Prostate gland (tissue), 2 donors: ENCODE data around the gene SLC24A4. TPM values are rescaled to one million over a fixed set of nuclear protein-coding genes. Genes with fewer than 3 reads are reported as not detected.

Experiments
- DNase-seq: peaks from one replicate; pipeline ENCODE4 v3.0.0-alpha.2; 2019; ENCODE audit warnings: low spot score
- H3K27ac ChIP-seq, 2 donors: fragments of 200-600 bp; sonication (generic); 2 replicates each; pipeline ENCODE4 v1.5.1; 2017 to 2019
- H3K27me3 ChIP-seq: fragments of 200-600 bp; sonication (generic); replicated peaks from 2 replicates; pipeline ENCODE4 v1.5.1; 2019; ENCODE audit not compliant: insufficient read depth
- H3K36me3 ChIP-seq, 2 donors: fragments of 200-600 bp; sonication (generic); 1 replicate in 1 of 2; 2 replicates in 1 of 2; pipeline versions ENCODE4 v1.5.1 to v1.8.1; 2017 to 2019
- H3K4me1 ChIP-seq: fragments of 200-600 bp; sonication (generic); replicated peaks from 2 replicates; pipeline ENCODE4 v1.5.1; 2019
- H3K4me3 ChIP-seq, 2 donors: fragments of 200-600 bp; sonication (generic); 2 replicates each; pipeline ENCODE4 v1.5.1; 2017 to 2019
- H3K9me3 ChIP-seq: fragments of 200-600 bp; sonication (generic); 2 replicates; pipeline ENCODE4 v1.5.1; 2017
- POLR2A ChIP-seq: fragments of 450-650 bp; IDR thresholded peaks from one replicate; pipeline ENCODE4 v1.6.1; 2016; ENCODE audit warnings: antibody characterized with exemption, mild to moderate bottlenecking
- POLR2AphosphoS5 ChIP-seq: sonication (generic); formaldehyde crosslinking; IDR thresholded peaks from one replicate; pipeline ENCODE4 v1.6.1; 2017; ENCODE audit warnings: antibody characterized with exemption
- WGBS: methylation state at CpG from one replicate; pipeline ENCODE4 v1.1.5; 2018; 5-methylcytosine and 5-hydroxymethylcytosine counted together
- intact Hi-C: fragments of 100-400 bp; cut with DNase I; formaldehyde crosslinking; loops from one replicate; pipeline ENCODE4 v1.14.2; 2022
- total RNA-seq, 2 donors: library from RNA; depleted of rRNA; stranded (reverse); fragments of >200 nt; gene quantifications; one replicate each; pipeline ENCODE4 v1.1.0, GENCODE V29; 2016
- TF ChIP-seq, protein P1 (sequence below), 4 experiments: fragments of 200-600 bp in 2 of 4; fragments of 450-650 bp in 2 of 4; sonication (generic) in 2 of 4; IDR thresholded peaks; 1 replicate in 3 of 4; 2 replicates in 1 of 4; pipeline ENCODE4 v1.5.1; 2016 to 2019; ENCODE audit warnings: antibody characterized with exemption in 4 of 4, mild to moderate bottlenecking in 2 of 4, moderate library complexity in 2 of 4

The SLC24A4 gene
- total RNA-seq, 2 donors from 2014 or later, result 0.82 to 7.2 TPM

DNA sequence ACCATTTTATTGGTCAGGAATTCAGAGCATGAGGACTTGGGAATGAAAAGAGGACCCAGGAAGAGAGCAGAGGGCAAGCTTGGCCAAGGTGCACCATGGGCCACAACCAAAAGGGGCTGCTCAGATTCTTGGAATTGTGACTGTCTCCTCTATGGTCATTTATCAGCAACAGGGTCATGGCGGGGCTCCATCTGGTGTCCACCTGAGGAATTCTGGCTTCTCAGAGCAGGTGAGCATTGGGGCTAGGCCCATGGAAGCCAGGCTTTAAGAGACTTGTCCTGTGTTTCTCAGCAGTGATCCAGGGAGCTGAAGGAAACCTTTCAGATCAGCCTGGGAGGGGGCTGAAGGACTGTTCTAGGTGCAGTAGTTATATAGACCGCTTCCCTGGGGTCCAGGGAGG is 188.0 kb downstream of the SLC24A4 start:
- 95% methylated on average over 2 of the region's 2 CpGs for WGBS

DNA sequence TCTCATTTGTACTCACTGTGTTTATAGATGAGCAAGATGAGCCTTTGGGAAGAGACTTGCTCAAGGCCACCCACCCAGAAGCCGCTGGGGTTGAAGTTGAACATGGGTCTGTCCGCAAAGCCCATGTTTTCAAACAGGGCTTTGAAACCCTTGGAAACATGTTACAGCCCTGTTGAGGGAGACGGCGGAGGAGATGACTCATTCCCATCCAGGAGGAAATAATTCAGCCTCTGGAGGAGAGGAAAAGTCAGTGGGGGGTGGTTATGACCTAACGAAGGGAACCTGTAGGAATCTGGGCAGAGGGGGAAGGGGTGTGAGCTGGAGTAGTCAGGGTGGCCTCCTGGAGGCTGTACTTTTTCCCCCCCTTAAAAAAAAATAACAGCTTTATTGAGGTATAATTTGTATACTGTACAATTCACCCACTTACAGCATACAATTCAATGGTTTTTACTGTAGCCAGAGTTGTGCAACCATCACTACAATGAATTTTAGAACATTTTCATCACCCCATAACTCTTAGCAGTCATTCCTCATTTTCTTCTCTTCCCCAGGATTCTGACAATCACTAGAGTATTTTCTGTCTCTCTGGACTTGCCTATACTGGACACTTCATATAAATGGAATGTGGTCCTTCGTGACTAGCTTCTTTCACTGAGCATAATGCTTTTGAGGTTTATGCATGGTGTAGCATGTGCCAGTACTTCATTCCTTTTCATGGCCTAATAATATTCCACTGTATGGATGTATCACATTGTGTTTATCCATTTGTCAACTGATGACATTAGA is 188.7 kb downstream of the SLC24A4 start:
- Histone ChIP-seq H3K9me3 (no peaks in the 10 kb centered on the region), H3K4me3 (no peak overlapping the region), H3K4me1 (no peaks in the 10 kb centered on the region), H3K27ac (no peak overlapping the region), H3K27me3 (no peaks in the 10 kb centered on the region), H3K36me3 (no peaks in the 10 kb centered on the region)
- intact Hi-C loops, result loop anchor here (10.0 kb wide), 1 partner anchor 173 kb away; no protein-coding TSS in a partner anchor
- TF ChIP-seq POLR2AphosphoS5 (no peak), POLR2A (no peak)
- TF ChIP-seq, protein P1, sequence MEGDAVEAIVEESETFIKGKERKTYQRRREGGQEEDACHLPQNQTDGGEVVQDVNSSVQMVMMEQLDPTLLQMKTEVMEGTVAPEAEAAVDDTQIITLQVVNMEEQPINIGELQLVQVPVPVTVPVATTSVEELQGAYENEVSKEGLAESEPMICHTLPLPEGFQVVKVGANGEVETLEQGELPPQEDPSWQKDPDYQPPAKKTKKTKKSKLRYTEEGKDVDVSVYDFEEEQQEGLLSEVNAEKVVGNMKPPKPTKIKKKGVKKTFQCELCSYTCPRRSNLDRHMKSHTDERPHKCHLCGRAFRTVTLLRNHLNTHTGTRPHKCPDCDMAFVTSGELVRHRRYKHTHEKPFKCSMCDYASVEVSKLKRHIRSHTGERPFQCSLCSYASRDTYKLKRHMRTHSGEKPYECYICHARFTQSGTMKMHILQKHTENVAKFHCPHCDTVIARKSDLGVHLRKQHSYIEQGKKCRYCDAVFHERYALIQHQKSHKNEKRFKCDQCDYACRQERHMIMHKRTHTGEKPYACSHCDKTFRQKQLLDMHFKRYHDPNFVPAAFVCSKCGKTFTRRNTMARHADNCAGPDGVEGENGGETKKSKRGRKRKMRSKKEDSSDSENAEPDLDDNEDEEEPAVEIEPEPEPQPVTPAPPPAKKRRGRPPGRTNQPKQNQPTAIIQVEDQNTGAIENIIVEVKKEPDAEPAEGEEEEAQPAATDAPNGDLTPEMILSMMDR (IDR thresholded peaks at IDR 0.05), result no peak
- no peak for DNase-seq
- WGBS, result 74% methylated on average over 6 of the region's 6 CpGs

More for the DNA sequence above, 188.0 kb downstream of the SLC24A4 start:
- Histone ChIP-seq H3K27ac (no peak overlapping the region), H3K4me3 (no peak overlapping the region), H3K36me3 (no peaks in the 10 kb centered on the region), H3K4me1 (no peaks in the 10 kb centered on the region), H3K27me3 (no peaks in the 10 kb centered on the region), H3K9me3 (no peaks in the 10 kb centered on the region)
- intact Hi-C loops, result loop anchor here (10.0 kb wide), 1 partner anchor 174 kb away; no protein-coding TSS in a partner anchor
- TF ChIP-seq POLR2AphosphoS5 (no peak), POLR2A (no peak)
- TF ChIP-seq, protein P1 (IDR thresholded peaks at IDR 0.05), result no peak
- no peak for DNase-seq

DNA sequence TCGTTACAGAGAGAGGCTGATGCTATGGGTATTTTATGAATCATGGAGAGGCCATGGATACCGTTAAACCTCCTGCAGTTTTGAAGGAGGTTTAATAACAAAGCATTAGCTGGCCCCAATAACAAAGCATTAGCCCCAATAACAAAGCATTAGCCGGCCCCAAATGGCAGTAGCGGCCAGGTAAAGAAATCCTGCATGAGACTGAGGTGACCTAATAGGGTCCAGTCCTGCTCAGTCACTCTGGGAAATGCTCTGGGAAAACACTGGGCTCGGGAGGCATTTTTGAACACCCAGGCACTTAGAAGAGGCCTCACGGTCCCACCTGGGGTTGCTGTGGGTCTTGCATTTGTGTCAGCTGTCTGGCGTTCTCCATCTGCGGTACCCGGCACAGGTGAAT is 189.8 kb downstream of the SLC24A4 start:
- no peaks in the 10 kb centered on the region for H3K4me1 ChIP-seq
- no peak for DNase-seq
- H3K36me3 ChIP-seq, result no peaks in the 10 kb centered on the region
- 78% methylated on average over 9 of the region's 9 CpGs for WGBS
- intact Hi-C loops, result loop anchor here (10.0 kb wide), 1 partner anchor 172 kb away; no protein-coding TSS in a partner anchor
- no peaks in the 10 kb centered on the region for H3K9me3 ChIP-seq
- no peaks in the 10 kb centered on the region for H3K27me3 ChIP-seq
- TF ChIP-seq POLR2A (no peak), POLR2AphosphoS5 (no peak)
- TF ChIP-seq, protein P1 (IDR thresholded peaks at IDR 0.05), result no peak
- no peak overlapping the region for H3K27ac ChIP-seq
- peak overlapping the region; percentile 46 to 67 for H3K4me3 ChIP-seq

DNA sequence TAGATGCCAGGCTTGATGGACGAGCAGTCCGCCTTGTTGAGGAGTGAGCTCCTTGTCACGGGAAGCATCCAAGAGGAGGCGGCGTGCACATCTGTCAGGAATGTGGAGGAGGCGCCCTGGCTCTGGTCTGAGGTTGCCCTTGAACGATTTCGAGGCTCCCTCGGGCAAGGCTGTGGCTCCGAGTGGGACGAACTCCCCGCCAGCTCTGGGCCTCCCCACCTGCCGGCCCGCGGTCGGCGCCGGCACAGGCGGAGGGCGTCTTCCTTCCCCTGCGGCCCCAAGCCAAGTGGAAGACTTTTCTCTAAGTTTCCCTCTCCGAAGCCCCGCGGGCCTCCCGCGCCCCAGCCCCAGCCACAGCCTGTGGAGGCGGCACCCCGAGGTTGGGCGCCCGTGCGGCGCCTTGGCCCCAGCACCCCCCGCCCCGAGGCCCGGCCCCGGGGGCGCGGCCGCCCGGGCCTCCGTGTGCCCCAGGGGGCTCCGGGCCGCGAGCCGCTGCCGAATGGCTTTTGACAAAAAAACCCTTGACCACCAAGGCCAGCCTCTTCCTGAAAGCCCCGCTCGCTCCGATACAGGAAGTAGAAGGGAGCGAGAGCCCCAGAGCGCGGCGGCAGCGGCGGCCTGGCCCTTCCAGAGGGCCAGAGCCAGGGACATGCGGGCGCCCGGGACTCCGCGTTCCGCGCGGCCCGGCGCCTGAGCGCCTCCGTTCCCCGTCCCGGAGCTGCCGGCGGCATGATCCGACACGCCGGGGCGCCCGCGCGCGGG is 190.4 kb downstream of the SLC24A4 start, which contains the start of gene RIN3:
Gene RIN3, plus strand, starts transcription at position 578 of the 762 bp plus-strand sequence. Its CDS starts 152 bp downstream, at position 730.
- 6% methylated on average over 50 of the region's 79 CpGs for WGBS
- Histone ChIP-seq H3K27ac (peak within 1 kb of the TSS; percentile 60 to 75), H3K4me3 (peak within 1 kb of the TSS; percentile 46 to 67), H3K36me3 (no peaks in the 10 kb centered on the region), H3K27me3 (no peaks in the 10 kb centered on the region), H3K9me3 (no peaks in the 10 kb centered on the region), H3K4me1 (no peaks in the 10 kb centered on the region)
- TF ChIP-seq, protein P1 (IDR thresholded peaks at IDR 0.05), result no peak
- no peak for TF ChIP-seq POLR2A
- TF ChIP-seq POLR2AphosphoS5, result no peak
- intact Hi-C loops, result loop anchor here (10.0 kb wide), 1 partner anchor 171 kb away; no protein-coding TSS in a partner anchor
- DNase-seq, result no peak
